Calu3 (cell line): ENCODE measurements around the gene EIF4G1. TPM values are rescaled to one million over a fixed set of nuclear protein-coding genes. Genes with fewer than 3 reads are reported as not detected.

Experiments
- BruUV-seq: library from RNA; stranded (reverse); fragments of 400-500 nt; replicated peaks from 2 replicates; lab custom pipeline; 2021; lab: Mats Ljungman, UMichigan
- CTCF ChIA-PET: fragments of 300-600 bp; sonication (Branson Sonifier 250); formaldehyde crosslinking; loops from one replicate; lab custom pipeline; 2022; ENCODE audit warnings: antibody characterized with exemption; lab: Charles Lee
- DNase-seq: peaks from one replicate; pipeline ENCODE4 v3.0.0; 2022
- H3K27ac Mint-ChIP-seq: one replicate; pipeline ENCODE4 v1.8.0; 2022; ENCODE audit warnings: mixed read lengths; ENCODE audit not compliant: unreplicated experiment
- H3K27me3 Mint-ChIP-seq: one replicate; pipeline ENCODE4 v1.8.0; 2022; ENCODE audit warnings: mixed read lengths; ENCODE audit not compliant: unreplicated experiment
- H3K36me3 Mint-ChIP-seq: one replicate; pipeline ENCODE4 v1.8.0; 2022; ENCODE audit warnings: mild to moderate bottlenecking, moderate library complexity, mixed read lengths; ENCODE audit not compliant: insufficient read depth, unreplicated experiment
- H3K4me1 Mint-ChIP-seq: one replicate; pipeline ENCODE4 v1.8.0; 2022; ENCODE audit warnings: mild to moderate bottlenecking, low read depth, mixed read lengths; ENCODE audit not compliant: unreplicated experiment
- H3K4me3 Mint-ChIP-seq: one replicate; pipeline ENCODE4 v1.8.0; 2022; ENCODE audit warnings: mild to moderate bottlenecking, low read depth, moderate library complexity, mixed read lengths; ENCODE audit not compliant: unreplicated experiment
- H3K9me3 Mint-ChIP-seq: one replicate; pipeline ENCODE4 v1.8.0; 2022; ENCODE audit warnings: low read depth, mixed read lengths; ENCODE audit not compliant: unreplicated experiment
- intact Hi-C: fragments of 100-400 bp; cut with micrococcal nuclease; formaldehyde crosslinking; loops from one replicate; pipeline ENCODE4 v1.10.0; 2022; ENCODE audit not compliant: unreplicated experiment
- total RNA-seq: library from RNA; stranded (reverse); gene quantifications from 2 replicates; pipeline ENCODE4 v1.2.3, GENCODE V29; 2022
- TF ChIP-seq, protein P1 (sequence below): fragments of 200-600 bp; IDR thresholded peaks from one replicate; pipeline ENCODE4 v1.8.0; 2022; ENCODE audit warnings: antibody characterized with exemption; ENCODE audit not compliant: unreplicated experiment

EIF4G1 gene
- total RNA-seq, 1 experiment from 2014 or later, result 673 TPM

DNA sequence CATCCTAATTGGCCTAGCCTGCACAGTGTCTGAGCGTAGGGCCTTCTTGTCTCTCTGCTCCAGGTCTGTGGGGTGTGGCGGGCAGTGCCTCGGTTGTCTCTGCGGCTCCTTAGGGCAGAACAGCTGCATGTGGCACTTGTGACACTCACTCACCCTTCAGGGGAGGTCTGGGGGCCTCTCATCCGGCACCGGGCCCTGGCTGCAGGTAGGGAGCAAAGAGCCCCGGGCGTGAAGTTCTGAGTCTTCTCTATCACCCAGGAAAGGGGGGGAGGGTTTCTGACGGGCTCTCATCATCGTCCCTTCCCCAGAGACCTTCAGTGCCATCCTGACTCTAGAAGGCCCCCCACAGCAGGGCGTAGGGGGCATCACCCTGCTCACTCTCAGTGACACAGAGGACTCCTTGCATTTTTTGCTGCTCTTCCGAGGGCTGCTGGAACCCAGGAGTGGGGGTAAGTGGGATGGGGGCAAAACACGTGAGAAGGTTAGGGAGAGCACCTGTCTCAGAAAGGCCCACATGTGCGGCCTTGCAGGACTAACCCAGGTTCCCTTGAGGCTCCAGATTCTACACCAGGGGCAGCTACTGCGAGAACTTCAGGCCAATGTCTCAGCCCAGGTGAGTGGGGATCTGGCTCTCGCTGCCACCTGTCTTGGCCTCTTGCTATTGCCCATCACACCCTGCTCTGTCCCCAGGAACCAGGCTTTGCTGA lies 68.1 kb downstream of the EIF4G1 start:
- no peak overlapping the region for H3K27ac Mint-ChIP-seq
- no peak for DNase-seq
- H3K4me1 Mint-ChIP-seq, result no peaks in the 10 kb centered on the region
- H3K4me3 Mint-ChIP-seq, result no peak overlapping the region
- CTCF ChIA-PET, result interaction anchor here (1.4 kb wide), 1 partner anchor 30 kb away, joined by 3 read pairs; no protein-coding TSS in a partner anchor
- no peaks in the 10 kb centered on the region for H3K36me3 Mint-ChIP-seq
- BruUV-seq, result no TSS peak
- TF ChIP-seq, protein P1, sequence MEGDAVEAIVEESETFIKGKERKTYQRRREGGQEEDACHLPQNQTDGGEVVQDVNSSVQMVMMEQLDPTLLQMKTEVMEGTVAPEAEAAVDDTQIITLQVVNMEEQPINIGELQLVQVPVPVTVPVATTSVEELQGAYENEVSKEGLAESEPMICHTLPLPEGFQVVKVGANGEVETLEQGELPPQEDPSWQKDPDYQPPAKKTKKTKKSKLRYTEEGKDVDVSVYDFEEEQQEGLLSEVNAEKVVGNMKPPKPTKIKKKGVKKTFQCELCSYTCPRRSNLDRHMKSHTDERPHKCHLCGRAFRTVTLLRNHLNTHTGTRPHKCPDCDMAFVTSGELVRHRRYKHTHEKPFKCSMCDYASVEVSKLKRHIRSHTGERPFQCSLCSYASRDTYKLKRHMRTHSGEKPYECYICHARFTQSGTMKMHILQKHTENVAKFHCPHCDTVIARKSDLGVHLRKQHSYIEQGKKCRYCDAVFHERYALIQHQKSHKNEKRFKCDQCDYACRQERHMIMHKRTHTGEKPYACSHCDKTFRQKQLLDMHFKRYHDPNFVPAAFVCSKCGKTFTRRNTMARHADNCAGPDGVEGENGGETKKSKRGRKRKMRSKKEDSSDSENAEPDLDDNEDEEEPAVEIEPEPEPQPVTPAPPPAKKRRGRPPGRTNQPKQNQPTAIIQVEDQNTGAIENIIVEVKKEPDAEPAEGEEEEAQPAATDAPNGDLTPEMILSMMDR, result no peak
- H3K9me3 Mint-ChIP-seq, result no peaks in the 10 kb centered on the region
- peaks cover 94% of the 10 kb centered on the region for H3K27me3 Mint-ChIP-seq
- intact Hi-C loops, result no loop called here

DNA sequence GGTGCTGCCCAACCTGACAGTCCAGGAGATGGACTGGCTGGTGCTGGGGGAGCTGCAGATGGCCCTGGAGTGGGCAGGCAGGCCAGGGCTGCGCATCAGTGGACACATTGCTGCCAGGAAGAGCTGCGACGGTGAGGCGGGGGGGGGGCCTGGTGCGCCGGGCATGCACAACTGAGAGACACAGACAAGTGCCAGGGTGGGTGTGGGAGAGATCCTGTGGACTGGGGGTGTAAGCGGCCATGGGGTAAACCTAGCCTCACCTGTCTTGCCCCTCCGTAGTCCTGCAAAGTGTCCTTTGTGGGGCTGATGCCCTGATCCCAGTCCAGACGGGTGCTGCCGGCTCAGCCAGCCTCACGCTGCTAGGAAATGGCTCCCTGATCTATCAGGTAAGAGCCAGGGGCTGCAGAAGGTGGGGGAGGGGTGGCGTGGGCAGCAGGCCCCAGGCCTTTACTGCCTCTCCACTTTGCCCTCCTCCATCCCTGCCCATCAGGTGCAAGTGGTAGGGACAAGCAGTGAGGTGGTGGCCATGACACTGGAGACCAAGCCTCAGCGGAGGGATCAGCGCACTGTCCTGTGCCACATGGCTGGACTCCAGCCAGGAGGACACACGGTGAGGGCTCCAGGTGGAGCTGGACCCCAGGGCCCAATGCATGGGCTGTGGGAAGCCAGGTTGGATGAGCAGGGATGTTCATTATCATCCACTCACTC lies 68.8 kb downstream of the EIF4G1 start:
- TF ChIP-seq, protein P1, result no peak
- Mint-ChIP-seq H3K36me3 (no peaks in the 10 kb centered on the region), H3K27ac (no peak overlapping the region), H3K27me3 (peaks cover 94% of the 10 kb centered on the region), H3K9me3 (no peaks in the 10 kb centered on the region), H3K4me1 (no peaks in the 10 kb centered on the region), H3K4me3 (no peak overlapping the region)
- no peak for DNase-seq
- intact Hi-C loops, result no loop called here
- BruUV-seq, result no TSS peak
- CTCF ChIA-PET, result interaction anchor here (1.1 to 1.4 kb wide), 2 partner anchors 12 to 29 kb away, joined by 3 to 6 read pairs; no protein-coding TSS in a partner anchor

DNA sequence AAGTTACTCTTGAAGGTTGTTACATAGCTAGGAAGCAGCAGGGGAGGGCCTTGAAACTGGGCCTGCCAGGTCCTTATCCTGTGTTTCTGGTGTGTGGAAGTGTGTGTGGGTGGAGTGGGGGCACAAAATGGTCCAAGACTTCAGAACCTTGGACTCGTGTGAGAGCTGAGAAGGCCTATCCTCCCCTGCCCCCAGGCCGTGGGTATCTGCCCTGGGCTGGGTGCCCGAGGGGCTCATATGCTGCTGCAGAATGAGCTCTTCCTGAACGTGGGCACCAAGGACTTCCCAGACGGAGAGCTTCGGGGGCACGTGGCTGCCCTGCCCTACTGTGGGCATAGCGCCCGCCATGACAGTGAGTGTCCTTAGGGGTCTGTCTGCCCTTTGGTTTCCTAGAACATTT lies 69.9 kb downstream of the EIF4G1 start:
- Mint-ChIP-seq H3K4me3 (no peak overlapping the region), H3K9me3 (no peaks in the 10 kb centered on the region), H3K36me3 (no peaks in the 10 kb centered on the region), H3K27me3 (peaks cover 94% of the 10 kb centered on the region), H3K4me1 (no peaks in the 10 kb centered on the region), H3K27ac (no peak overlapping the region)
- no peak for DNase-seq
- intact Hi-C loops, result no loop called here
- CTCF ChIA-PET, result interaction anchor here (1.0 to 2.4 kb wide), 4 partner anchors 9 to 177 kb away, joined by 3 to 6 read pairs (median 5); partner anchors contain the start of gene EPHB3
- TF ChIP-seq, protein P1, result no peak
- no TSS peak for BruUV-seq

Other genes with a start within 250 kb of the EIF4G1 start
- not detected in 2 replicates for gene HTR3E, start 217.5 kb upstream of the EIF4G1 start, total RNA-seq
- 79.6 and 87.9 TPM in 2 replicates for gene EIF2B5, start 179.2 kb upstream of the EIF4G1 start, total RNA-seq
- gene DVL3, start 159.2 kb upstream of the EIF4G1 start, total RNA-seq, result 105 and 106 TPM in 2 replicates
- 394 and 401 TPM in 2 replicates for gene AP2M1, start 139.8 kb upstream of the EIF4G1 start, total RNA-seq
- gene ABCF3, start 128.4 kb upstream of the EIF4G1 start, total RNA-seq, result 114 and 116 TPM in 2 replicates
- 0.54 and 0.90 TPM in 2 replicates for gene VWA5B2, start 85.0 kb upstream of the EIF4G1 start, total RNA-seq
- gene ALG3, start 65.6 kb upstream of the EIF4G1 start, total RNA-seq, result 131 and 140 TPM in 2 replicates
- 11.2 and 11.6 TPM in 2 replicates for gene EEF1AKMT4, start 64.9 kb upstream of the EIF4G1 start, total RNA-seq
- gene CAMK2N2, start 53.1 kb upstream of the EIF4G1 start, total RNA-seq, result 3.3 and 3.6 TPM in 2 replicates
- gene ECE2, start 38.6 kb upstream of the EIF4G1 start, total RNA-seq, result not detected in 2 replicates
- 513 and 530 TPM in 2 replicates for gene PSMD2, start 15.4 kb upstream of the EIF4G1 start, total RNA-seq
- gene FAM131A, start 23.0 kb downstream of the EIF4G1 start, total RNA-seq, result 24.4 and 29.2 TPM in 2 replicates
- 22.9 and 25.3 TPM in 2 replicates for gene CLCN2, start 47.0 kb downstream of the EIF4G1 start, total RNA-seq
- 128 and 131 TPM in 2 replicates for gene POLR2H, start 47.1 kb downstream of the EIF4G1 start, total RNA-seq
- not detected in 2 replicates for gene THPO, start 63.6 kb downstream of the EIF4G1 start, total RNA-seq
- gene CHRD, start 65.4 kb downstream of the EIF4G1 start, total RNA-seq, result not detected in 2 replicates
- gene EPHB3, start 247.2 kb downstream of the EIF4G1 start, total RNA-seq, result 2.5 and 2.8 TPM in 2 replicates